Small intestine (tissue), 7 donors: ENCODE measurements around the gene PTBP2. TPM values are rescaled to one million over a fixed set of nuclear protein-coding genes. Genes with fewer than 3 reads are reported as not detected.
A peak's percentile ranks its signal among the peaks of the same experiment; 100 is the strongest.
"Not testable (repeated sequence)": the region's sequence is repeated elsewhere in the genome, so short reads cannot be mapped to it uniquely, and the experiment has no call there.

Source experiments
- DNase-seq, 2 donors: peaks; one replicate each; pipeline versions ENCODE4 v3.0.0 to v3.0.0-alpha.2; 2013
- FAIRE-seq: peaks from 2 replicates; lab custom pipeline; 2012; peaks lifted over from hg19 to GRCh38; lab: Jason Lieb, UNC
- H3K27ac ChIP-seq, 3 donors: one replicate each; pipeline ENCODE4 v1.5.1; 2013; ENCODE audit warnings: low read length in 2 of 3, mild to moderate bottlenecking in 2 of 3, control low read depth in 1 of 3, inconsistent platforms in 1 of 3, low read depth in 1 of 3, moderate library complexity in 1 of 3
- H3K27me3 ChIP-seq, 3 donors: one replicate each; pipeline ENCODE4 v1.6.1; 2013; ENCODE audit warnings: low read length in 3 of 3, inconsistent platforms in 1 of 3; ENCODE audit not compliant: control insufficient read depth in 3 of 3, insufficient read depth in 3 of 3
- H3K36me3 ChIP-seq, 3 donors: one replicate each; pipeline ENCODE4 v1.6.1; 2013; ENCODE audit warnings: low read length in 3 of 3, inconsistent platforms in 1 of 3, low read depth in 1 of 3, mild to moderate bottlenecking in 1 of 3, moderate library complexity in 1 of 3; ENCODE audit not compliant: control insufficient read depth in 3 of 3, insufficient read depth in 2 of 3
- H3K4me1 ChIP-seq, 3 donors: one replicate each; pipeline ENCODE4 v1.6.1; 2013; ENCODE audit warnings: low read length in 2 of 3, inconsistent platforms in 1 of 3, low read depth in 1 of 3, mild to moderate bottlenecking in 1 of 3, moderate library complexity in 1 of 3; ENCODE audit not compliant: control insufficient read depth in 3 of 3, insufficient read depth in 2 of 3
- H3K4me3 ChIP-seq, 3 donors: one replicate each; pipeline ENCODE4 v1.5.1; 2013; ENCODE audit warnings: low read length in 3 of 3, control low read depth in 1 of 3, inconsistent platforms in 1 of 3, low read depth in 1 of 3, mild to moderate bottlenecking in 1 of 3, moderate library complexity in 1 of 3
- H3K9me3 ChIP-seq, 2 donors: one replicate each; pipeline ENCODE4 v1.6.1; 2013; ENCODE audit warnings: low read depth in 1 of 2, low read length in 1 of 2; ENCODE audit not compliant: control insufficient read depth in 2 of 2, insufficient read depth in 1 of 2
- WGBS, 3 donors: extraction: QIAGEN DNeasy Blood & Tissue Kit; methylation state at CpG; one replicate each; pipeline ENCODE4 v1.1.7; 2013; 5-methylcytosine and 5-hydroxymethylcytosine counted together
- polyA plus RNA-seq, 4 donors: library from polyadenylated mRNA; stranded (reverse) in 3 of 4; unstranded in 1 of 4; fragments of 200-250 nt in 3 of 4; fragments of 120-200 nt in 1 of 4; gene quantifications; one replicate each; pipeline versions ENCODE4 v1.2.1 to v1.2.3, GENCODE V29; 2013
- donor health status: healthy with polysubstance abuse.
- donor health status: control.
- donor health status: control.
- donor health status: Bipolar disorder and iron deficiency.
- donor health status: healthy.

The PTBP2 gene
- polyA plus RNA-seq, 4 donors, result 3.0 to 23.6 (median 6.0) TPM

DNA sequence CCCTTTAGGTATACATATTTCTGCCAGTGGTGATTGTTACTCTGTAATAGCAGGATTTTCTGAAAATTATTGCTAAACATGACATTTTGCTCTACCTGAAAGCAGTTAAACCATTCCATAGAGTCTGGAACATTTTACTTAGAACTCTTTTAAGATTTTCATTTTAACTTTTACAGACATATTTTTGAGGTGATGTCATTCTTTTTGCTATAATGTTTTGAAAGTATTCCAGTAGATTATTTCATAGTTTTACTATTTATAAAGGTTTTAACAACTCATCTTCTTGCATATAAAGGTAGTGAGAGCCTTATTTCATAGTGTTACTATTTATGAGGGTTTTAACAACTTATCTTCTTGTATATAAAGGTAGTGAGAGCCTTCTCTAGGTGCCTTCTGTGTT lies 42.9 kb downstream of the PTBP2 start:
- FAIRE-seq, result no peak
- H3K27ac ChIP-seq, result no peak overlapping the region

DNA sequence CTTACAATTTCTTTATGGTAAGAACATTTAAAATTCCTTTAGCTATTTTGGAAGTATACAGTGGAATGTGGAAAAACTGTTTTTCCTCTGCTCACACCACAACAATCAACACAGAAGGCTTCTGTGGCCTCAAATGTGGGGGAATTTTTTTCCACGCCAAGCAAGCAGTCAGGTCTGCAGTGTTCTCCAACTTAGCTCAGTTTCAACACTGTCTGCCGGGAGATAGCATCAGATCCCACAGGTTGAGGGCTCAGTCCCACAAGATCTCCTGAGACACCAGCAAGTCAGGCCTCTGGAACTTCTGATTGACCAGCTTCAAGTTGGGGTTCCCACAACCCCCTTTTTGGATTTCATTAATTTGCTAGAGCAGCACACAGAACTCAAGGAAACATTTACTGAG lies 50.3 kb downstream of the PTBP2 start:
- 91 to 98% (median 92%) methylated on average over 2 of the region's 2 CpGs for WGBS, 3 donors
- H3K27ac ChIP-seq, result no peak overlapping the region
- H3K27me3 ChIP-seq, result no peaks in the 10 kb centered on the region
- DNase-seq (no peak), FAIRE-seq (no peak)
- H3K4me1 ChIP-seq, result peaks cover 0 to 4% (median 0%) of the 10 kb centered on the region in 3 donors
- H3K36me3 ChIP-seq, result peaks cover 0 to 12% (median 0%) of the 10 kb centered on the region in 3 donors
- no peaks in the 10 kb centered on the region for H3K9me3 ChIP-seq
- no peak overlapping the region for H3K4me3 ChIP-seq

More for the DNA sequence above, 42.9 kb downstream of the PTBP2 start:
- Histone ChIP-seq H3K4me1 (no peaks in the 10 kb centered on the region), H3K9me3 (peaks cover 0 to 13% of the 10 kb centered on the region in 2 donors), H3K36me3 (peaks cover 0 to 5% (median 0%) of the 10 kb centered on the region in 3 donors), H3K27me3 (no peaks in the 10 kb centered on the region), H3K4me3 (no peak overlapping the region)
- DNase-seq, result no peak

DNA sequence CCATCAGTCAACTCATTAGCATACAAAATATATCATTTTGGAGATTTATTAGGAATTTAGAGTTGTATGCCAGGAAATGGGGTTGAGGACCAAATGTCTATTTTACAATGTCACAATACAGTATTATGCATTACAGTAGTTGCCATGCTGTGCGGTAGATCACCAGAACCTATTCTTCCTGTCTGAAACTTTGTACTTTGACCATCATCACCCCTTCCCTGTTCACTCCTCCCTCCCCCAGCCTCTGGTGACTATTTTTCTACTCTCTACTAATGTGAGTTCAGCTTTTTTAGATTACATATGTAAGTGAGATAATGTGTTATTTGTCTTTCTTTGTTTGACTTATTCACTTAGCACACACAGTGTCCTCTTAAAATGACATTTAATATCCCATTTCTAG lies 50.8 kb downstream of the PTBP2 start:
- H3K27me3 ChIP-seq, result no peaks in the 10 kb centered on the region
- H3K4me3 ChIP-seq, result no peak overlapping the region
- no peak for FAIRE-seq
- H3K4me1 ChIP-seq, result peaks cover 0 to 4% (median 0%) of the 10 kb centered on the region in 3 donors
- DNase-seq, result peak; percentile 26 to 53
- no peak overlapping the region for H3K27ac ChIP-seq
- no peaks in the 10 kb centered on the region for H3K9me3 ChIP-seq
- H3K36me3 ChIP-seq, result peaks cover 0 to 12% (median 0%) of the 10 kb centered on the region in 3 donors
- 60 to 89% (median 76%) methylated on average over 1 of the region's 1 CpG for WGBS, 3 donors

GRCh38 chr1:96772972-96773371 lies 51.4 kb downstream of the PTBP2 start:
- no peaks in the 10 kb centered on the region for H3K27me3 ChIP-seq
- peaks cover 0 to 4% (median 0%) of the 10 kb centered on the region in 3 donors for H3K4me1 ChIP-seq
- H3K4me3 ChIP-seq, result no peak overlapping the region
- peaks cover 0 to 12% (median 0%) of the 10 kb centered on the region in 3 donors for H3K36me3 ChIP-seq
- DNase-seq (no peak), FAIRE-seq (no peak)
- WGBS, 3 donors, result 92 to 98% (median 96%) methylated on average over 4 of the region's 4 CpGs
- no peak overlapping the region for H3K27ac ChIP-seq
- no peaks in the 10 kb centered on the region for H3K9me3 ChIP-seq

DNA sequence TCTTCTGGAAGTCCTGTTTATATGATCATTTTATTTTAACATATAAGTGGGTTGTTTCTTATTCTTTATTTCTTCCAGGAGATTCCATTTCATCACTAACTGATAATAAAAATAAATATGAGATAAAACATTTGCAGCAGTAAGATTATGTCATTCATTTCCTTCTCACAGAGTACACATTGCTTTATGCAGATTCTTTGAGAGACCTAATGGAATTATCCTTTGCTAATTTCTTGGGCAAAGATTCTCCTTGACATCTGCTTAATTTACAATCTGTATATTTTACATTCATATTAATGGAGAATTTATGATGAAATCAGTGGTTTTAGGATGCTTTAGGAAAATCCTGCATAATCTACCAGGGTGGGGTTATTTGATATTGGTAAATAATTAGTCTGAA lies 60.6 kb downstream of the PTBP2 start:
- Histone ChIP-seq H3K9me3 (no peaks in the 10 kb centered on the region), H3K27ac (no peak overlapping the region), H3K36me3 (peaks cover 3 to 7% (median 4%) of the 10 kb centered on the region in 3 donors), H3K4me1 (no peaks in the 10 kb centered on the region), H3K4me3 (no peak overlapping the region), H3K27me3 (no peaks in the 10 kb centered on the region)
- FAIRE-seq (no peak), DNase-seq (no peak)

- Histone ChIP-seq H3K36me3 (peaks cover 3 to 7% (median 4%) of the 10 kb centered on the region in 3 donors), H3K4me3 (no peak overlapping the region), H3K9me3 (no peaks in the 10 kb centered on the region), H3K27me3 (no peaks in the 10 kb centered on the region), H3K4me1 (no peaks in the 10 kb centered on the region), H3K27ac (no peak overlapping the region)
- FAIRE-seq (no peak), DNase-seq (no peak)
Observed at GRCh38 chr1:96782856-96783255, 61.3 kb downstream of the PTBP2 start.

DNA sequence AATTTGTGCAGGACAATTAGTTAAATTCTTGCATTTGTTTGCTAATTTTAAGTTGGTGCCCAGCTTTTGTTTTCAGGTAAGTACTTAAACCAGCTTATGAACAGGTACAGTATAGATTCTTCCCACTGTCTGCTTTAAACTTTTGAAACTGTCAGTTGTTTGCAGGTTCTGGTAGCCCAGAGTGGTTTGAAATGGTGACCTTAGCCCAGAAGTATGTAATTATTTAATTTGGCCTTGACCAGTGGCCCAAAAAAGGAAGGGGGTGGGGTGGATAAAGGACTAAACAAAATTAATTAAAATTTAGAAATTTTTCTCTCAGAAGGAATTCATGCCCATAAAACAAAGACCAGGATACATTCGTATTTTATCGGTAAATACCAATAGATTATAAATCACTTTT lies 69.0 kb downstream of the PTBP2 start:
- no peaks in the 10 kb centered on the region for H3K9me3 ChIP-seq
- WGBS, 3 donors, result 94 to 96% (median 95%) methylated on average over 2 of the region's 2 CpGs
- no peaks in the 10 kb centered on the region for H3K4me1 ChIP-seq
- peaks cover 3 to 11% (median 3%) of the 10 kb centered on the region in 3 donors for H3K36me3 ChIP-seq
- no peak overlapping the region for H3K4me3 ChIP-seq
- no peak overlapping the region for H3K27ac ChIP-seq
- FAIRE-seq (no peak), DNase-seq (no peak)
- no peaks in the 10 kb centered on the region for H3K27me3 ChIP-seq

GRCh38 chr1:96792220-96792619 lies 70.6 kb downstream of the PTBP2 start:
- 27 to 77% (median 52%) methylated on average over 4 of the region's 4 CpGs for WGBS, 3 donors
- FAIRE-seq (no peak), DNase-seq (peak in 1 of 2 donors; percentile 62)
- Histone ChIP-seq H3K4me1 (no peaks in the 10 kb centered on the region), H3K9me3 (no peaks in the 10 kb centered on the region), H3K27ac (no peak overlapping the region), H3K36me3 (peaks cover 0 to 6% (median 0%) of the 10 kb centered on the region in 3 donors), H3K4me3 (no peak overlapping the region), H3K27me3 (no peaks in the 10 kb centered on the region)

DNA sequence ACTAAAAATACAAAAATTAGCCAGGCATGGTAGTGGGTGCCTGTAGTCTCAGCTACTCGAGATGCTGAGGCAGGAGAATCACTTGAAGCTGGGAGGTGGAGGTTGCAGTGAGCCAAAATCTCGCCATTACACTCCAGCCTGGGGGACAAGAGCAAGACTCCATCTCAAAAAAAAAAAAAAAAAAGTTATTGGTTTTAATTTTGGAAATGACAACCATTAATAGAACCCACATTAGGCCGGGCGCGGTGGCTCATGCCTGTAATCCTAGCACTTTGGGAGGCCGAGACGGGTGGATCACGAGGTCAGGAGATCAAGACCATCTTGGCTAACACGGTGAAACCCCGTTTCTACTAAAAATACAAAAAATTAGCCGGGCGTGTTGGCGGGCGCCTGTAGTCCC lies 80.1 kb downstream of the PTBP2 start:
- H3K9me3 ChIP-seq, H3K36me3 ChIP-seq, FAIRE-seq, H3K27ac ChIP-seq, H3K4me1 ChIP-seq, H3K4me3 ChIP-seq, H3K27me3 ChIP-seq, DNase-seq: not testable (repeated sequence)
- 96 to 99% (median 98%) methylated on average over 8 to 10 of the region's 14 CpGs for WGBS, 3 donors
